PC-3 (cell line): ENCODE results near the gene BHLHE23. TPM values are rescaled to one million over a fixed set of nuclear protein-coding genes. Genes with fewer than 3 reads are reported as not detected.

Experiments used
- ATAC-seq: fragments of 200-7000 bp; cut with Tn5 transposase; 2 replicates; pipeline ENCODE4 v1.9.1; 2020; ENCODE audit warnings: mild to moderate bottlenecking, moderate library complexity
- BruUV-seq: library from RNA; stranded (reverse); fragments of 400-500 nt; replicated peaks from 2 replicates; lab custom pipeline; 2021; lab: Mats Ljungman, UMichigan
- CTCF ChIA-PET: fragments of 300-600 bp; sonication (Branson Sonifier 250); formaldehyde crosslinking; loops from one replicate; lab custom pipeline; 2022; ENCODE audit warnings: antibody characterized with exemption; lab: Charles Lee
- POLR2A ChIA-PET: fragments of 300-600 bp; sonication (Branson Sonifier 250); formaldehyde crosslinking; loops from one replicate; lab custom pipeline; 2022; ENCODE audit warnings: antibody characterized with exemption; ENCODE audit not compliant: unreplicated experiment; lab: Charles Lee
- DNase-seq: peaks from one replicate; pipeline ENCODE4 v3.0.0-alpha.2; 2015
- H2AFZ ChIP-seq: fragments of 300-600 bp; sonication (generic); 2 replicates; pipeline ENCODE4 v1.6.0; 2016; ENCODE audit warnings: antibody characterized with exemption, low read length
- H3F3A ChIP-seq: fragments of 300-600 bp; sonication (generic); one replicate; pipeline ENCODE4 v1.6.0; 2017; ENCODE audit warnings: antibody characterized with exemption, low read length, control low read depth, mild to moderate bottlenecking; ENCODE audit not compliant: unreplicated experiment
- H3K27ac ChIP-seq: fragments of 300-600 bp; sonication (generic); 2 replicates; pipeline ENCODE4 v1.5.1; 2016; ENCODE audit warnings: mild to moderate bottlenecking, low read length
- H3K27me3 ChIP-seq: fragments of 300-600 bp; sonication (generic); 2 replicates; pipeline ENCODE4 v1.6.1; 2016; ENCODE audit warnings: low read length, mixed read lengths
- H3K36me3 ChIP-seq: fragments of 300-600 bp; sonication (generic); 2 replicates; pipeline ENCODE4 v1.6.1; 2016; ENCODE audit warnings: low read depth, mixed run types, low read length, mixed read lengths
- H3K4me1 ChIP-seq: fragments of 300-600 bp; sonication (generic); 2 replicates; pipeline ENCODE4 v1.5.1; 2016; ENCODE audit warnings: low read length; ENCODE audit not compliant: insufficient read depth
- H3K4me2 ChIP-seq: fragments of 300-600 bp; sonication (generic); 2 replicates; pipeline ENCODE4 v1.6.0; 2016; ENCODE audit warnings: low read length
- H3K4me3 ChIP-seq: fragments of 300-600 bp; sonication (generic); 2 replicates; pipeline ENCODE4 v1.5.1; 2016; ENCODE audit warnings: mild to moderate bottlenecking, low read length, mixed read lengths
- H3K79me2 ChIP-seq: fragments of 300-600 bp; sonication (generic); 2 replicates; pipeline ENCODE4 v1.6.1; 2017; ENCODE audit warnings: low read length, mixed read lengths
- H3K9ac ChIP-seq: fragments of 300-600 bp; sonication (generic); 2 replicates; pipeline ENCODE4 v1.6.0; 2016; ENCODE audit warnings: mild to moderate bottlenecking, low read length
- H3K9me2 ChIP-seq: fragments of 300-600 bp; sonication (generic); replicated peaks from 2 replicates; pipeline ENCODE4 v1.6.1; 2016; ENCODE audit warnings: mixed run types, low read length, mixed read lengths
- H3K9me3 ChIP-seq: fragments of 300-600 bp; sonication (generic); 2 replicates; pipeline ENCODE4 v1.6.1; 2016; ENCODE audit warnings: low read length, mixed read lengths
- H4K20me1 ChIP-seq: fragments of 300-600 bp; sonication (generic); 2 replicates; pipeline ENCODE4 v1.6.1; 2016; ENCODE audit warnings: low read length, mixed read lengths
- EZH2 ChIP-seq: fragments of 300-600 bp; sonication (generic); IDR thresholded peaks from one replicate; pipeline ENCODE4 v1.6.1; 2017; ENCODE audit warnings: antibody characterized with exemption, mild to moderate bottlenecking, low read length; ENCODE audit not compliant: unreplicated experiment
- EZH2phosphoT487 ChIP-seq: fragments of 300-600 bp; sonication (generic); IDR thresholded peaks from 2 replicates; pipeline ENCODE4 v1.6.1; 2018; ENCODE audit warnings: mild to moderate bottlenecking, antibody characterized with exemption, low read length, borderline replicate concordance
- intact Hi-C: fragments of 100-400 bp; cut with micrococcal nuclease; formaldehyde crosslinking; loops from 2 replicates; pipeline ENCODE4 v1.9.0; 2023
- total RNA-seq: library from RNA; depleted of rRNA; stranded (reverse); fragments of >200 nt; gene quantifications from 2 replicates; pipeline ENCODE4 v1.2.3, GENCODE V29; 2014
- TF ChIP-seq, protein P1 (sequence below): fragments of 300-600 bp; sonication (generic); conservative IDR thresholded peaks from 2 replicates; pipeline ENCODE4 v1.5.1; 2017; ENCODE audit warnings: antibody characterized with exemption, low read depth, mild to moderate bottlenecking, low read length

BHLHE23 gene
- total RNA-seq, 1 experiment from 2014 or later, result not detected

DNA sequence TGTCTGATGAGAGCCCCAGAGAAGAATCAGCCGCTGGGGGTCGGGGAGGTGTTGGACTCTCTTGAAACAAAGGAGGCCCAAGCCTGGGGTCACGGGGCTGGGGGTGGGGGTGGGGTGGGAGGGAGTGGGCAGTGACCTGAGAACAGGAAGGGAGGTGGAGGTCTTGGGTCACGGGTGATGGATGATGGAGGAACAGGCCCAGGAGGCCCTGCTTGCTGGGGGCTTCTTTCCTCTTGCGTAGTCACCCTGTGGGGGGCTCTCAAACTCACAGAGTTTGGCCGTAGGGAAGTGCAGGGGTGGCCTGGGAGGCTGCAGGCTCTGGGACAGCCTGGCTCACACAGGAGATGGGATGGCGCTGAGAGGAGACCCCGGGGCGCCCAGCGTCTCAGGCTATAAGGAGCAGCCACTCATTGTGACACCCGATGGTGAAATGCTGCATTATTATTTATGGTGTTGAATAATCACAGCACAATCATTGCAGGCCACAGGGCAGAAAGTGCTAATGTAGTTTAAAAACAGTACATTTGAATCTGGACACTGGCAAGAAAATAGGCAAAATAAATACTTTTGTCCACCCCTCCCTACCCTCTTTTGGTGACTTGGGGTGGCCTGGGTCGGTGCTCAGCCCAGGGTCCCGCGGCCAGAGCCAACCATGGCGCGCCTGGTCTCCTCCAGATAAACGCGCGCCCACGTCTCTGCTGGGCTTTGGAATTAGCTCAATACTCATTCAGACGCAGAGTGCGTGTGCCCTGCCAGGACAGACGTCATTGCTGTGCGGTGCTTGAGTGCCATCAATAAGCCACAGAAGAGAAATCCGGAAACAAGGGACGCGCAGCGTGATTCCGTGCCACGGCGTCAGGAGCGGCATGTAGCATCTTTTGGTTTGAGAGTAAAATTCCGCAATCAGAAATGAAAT, 27.3 kb upstream of the BHLHE23 start:
- Histone ChIP-seq H3K79me2 (no peaks in the 10 kb centered on the region), H3K9me2 (no peaks in the 10 kb centered on the region), H3K27me3 (peaks cover 70% of the 10 kb centered on the region), H3K9ac (no peak overlapping the region), H3F3A (no peaks in the 10 kb centered on the region), H3K4me3 (no peak overlapping the region), H3K27ac (no peak overlapping the region), H3K4me1 (no peaks in the 10 kb centered on the region), H3K36me3 (no peaks in the 10 kb centered on the region), H3K4me2 (no peak overlapping the region), H4K20me1 (no peaks in the 10 kb centered on the region), H2AFZ (no peak overlapping the region), H3K9me3 (no peaks in the 10 kb centered on the region)
- BruUV-seq, result no TSS peak
- TF ChIP-seq EZH2, result no peak
- TF ChIP-seq, protein P1, sequence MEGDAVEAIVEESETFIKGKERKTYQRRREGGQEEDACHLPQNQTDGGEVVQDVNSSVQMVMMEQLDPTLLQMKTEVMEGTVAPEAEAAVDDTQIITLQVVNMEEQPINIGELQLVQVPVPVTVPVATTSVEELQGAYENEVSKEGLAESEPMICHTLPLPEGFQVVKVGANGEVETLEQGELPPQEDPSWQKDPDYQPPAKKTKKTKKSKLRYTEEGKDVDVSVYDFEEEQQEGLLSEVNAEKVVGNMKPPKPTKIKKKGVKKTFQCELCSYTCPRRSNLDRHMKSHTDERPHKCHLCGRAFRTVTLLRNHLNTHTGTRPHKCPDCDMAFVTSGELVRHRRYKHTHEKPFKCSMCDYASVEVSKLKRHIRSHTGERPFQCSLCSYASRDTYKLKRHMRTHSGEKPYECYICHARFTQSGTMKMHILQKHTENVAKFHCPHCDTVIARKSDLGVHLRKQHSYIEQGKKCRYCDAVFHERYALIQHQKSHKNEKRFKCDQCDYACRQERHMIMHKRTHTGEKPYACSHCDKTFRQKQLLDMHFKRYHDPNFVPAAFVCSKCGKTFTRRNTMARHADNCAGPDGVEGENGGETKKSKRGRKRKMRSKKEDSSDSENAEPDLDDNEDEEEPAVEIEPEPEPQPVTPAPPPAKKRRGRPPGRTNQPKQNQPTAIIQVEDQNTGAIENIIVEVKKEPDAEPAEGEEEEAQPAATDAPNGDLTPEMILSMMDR, result no peak
- TF ChIP-seq EZH2phosphoT487, result no peak
- CTCF ChIA-PET, result no interaction called here
- DNase-seq (no peak), ATAC-seq (no peak)
- POLR2A ChIA-PET, result no interaction called here
- intact Hi-C loops, result no loop called here

DNA sequence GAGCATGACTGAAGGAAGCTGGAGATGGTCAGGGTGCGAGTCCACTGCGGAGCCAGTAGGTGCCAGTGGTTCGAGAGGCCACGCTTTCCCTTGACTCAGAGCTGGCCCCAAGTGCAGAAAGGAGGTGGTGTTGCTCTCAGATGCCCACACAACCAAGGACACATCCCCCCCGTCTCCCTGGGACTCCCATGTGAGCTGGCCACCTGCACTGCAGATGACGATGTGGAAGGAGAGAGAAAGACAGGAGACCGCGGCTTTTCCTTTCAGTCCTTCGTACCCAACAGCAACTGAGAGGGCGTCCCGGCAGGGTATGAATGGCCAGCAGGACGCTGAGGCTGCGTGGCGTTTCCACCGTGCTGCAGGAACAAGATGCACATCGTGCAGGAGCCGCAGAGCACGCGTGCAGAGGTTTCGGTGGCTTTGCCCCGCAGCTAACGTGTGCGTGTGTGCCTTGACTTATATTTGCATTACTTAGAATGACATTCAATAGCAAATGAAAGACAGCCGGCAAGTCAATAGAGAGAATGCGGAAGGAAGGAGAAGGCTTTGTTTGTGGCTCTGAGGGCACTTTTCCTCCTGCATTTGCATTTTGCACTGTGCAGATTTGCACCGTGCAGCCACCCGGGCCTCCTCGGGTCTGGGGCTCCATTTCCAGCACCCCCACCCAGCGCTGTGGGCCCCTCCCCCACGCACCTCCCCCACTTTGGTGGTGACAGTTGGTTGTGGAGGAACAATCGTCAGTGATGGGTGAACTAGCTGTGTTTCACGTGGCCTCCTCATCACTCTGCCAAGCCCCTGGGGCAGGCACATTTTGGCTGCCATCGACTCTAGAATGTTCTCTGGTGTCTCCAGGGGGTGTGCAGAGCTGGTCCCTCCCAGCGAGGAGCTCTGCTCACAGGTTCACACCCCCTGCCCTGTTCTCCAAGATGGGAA, 26.4 kb upstream of the BHLHE23 start:
- Histone ChIP-seq H3K4me3 (no peak overlapping the region), H3K4me1 (no peaks in the 10 kb centered on the region), H3F3A (no peaks in the 10 kb centered on the region), H3K36me3 (no peaks in the 10 kb centered on the region), H2AFZ (no peak overlapping the region), H3K79me2 (no peaks in the 10 kb centered on the region), H3K9me3 (no peaks in the 10 kb centered on the region), H3K27me3 (peaks cover 73% of the 10 kb centered on the region), H3K4me2 (peak overlapping the region; percentile 38), H3K9me2 (no peaks in the 10 kb centered on the region), H3K27ac (no peak overlapping the region), H4K20me1 (no peaks in the 10 kb centered on the region), H3K9ac (no peak overlapping the region)
- no peak for TF ChIP-seq EZH2phosphoT487
- TF ChIP-seq EZH2, result no peak
- TF ChIP-seq, protein P1, result no peak
- POLR2A ChIA-PET, result no interaction called here
- no TSS peak for BruUV-seq
- no peak for DNase-seq
- intact Hi-C loops, result no loop called here
- peak; percentile 35 for ATAC-seq
- CTCF ChIA-PET, result no interaction called here
